Natural killer cell (primary cell): ENCODE results near the gene FOXJ3. TPM values are rescaled to one million over a fixed set of nuclear protein-coding genes. Genes with fewer than 3 reads are reported as not detected.

Experiments used
- ATAC-seq, 3 donors: fragments of 150-1000 bp in 2 of 3; fragments of 200-7000 bp in 1 of 3; cut with Tn5 transposase; 1 replicate in 1 of 3; 2 replicates in 2 of 3; pipeline ENCODE4 v1.10.0; 2021; ENCODE audit warnings: mild to moderate bottlenecking in 2 of 3, moderate library complexity in 2 of 3
- DNase-seq, 2 donors: peaks; one replicate each; pipeline versions ENCODE4 v3.0.0 to v3.0.0-alpha.2; 2013 to 2021; ENCODE audit warnings: mixed read lengths in 1 of 2
- H3K27ac ChIP-seq: one replicate; pipeline ENCODE4 v1.5.1; 2013; ENCODE audit warnings: mild to moderate bottlenecking, low read length
- H3K27me3 ChIP-seq: one replicate; pipeline ENCODE4 v1.6.1; 2013; ENCODE audit warnings: low read length; ENCODE audit not compliant: control insufficient read depth, insufficient read depth
- H3K36me3 ChIP-seq: one replicate; pipeline ENCODE4 v1.6.1; 2013; ENCODE audit warnings: low read length; ENCODE audit not compliant: control insufficient read depth, insufficient read depth
- H3K4me1 ChIP-seq: one replicate; pipeline ENCODE4 v1.6.1; 2013; ENCODE audit warnings: low read length; ENCODE audit not compliant: control insufficient read depth, insufficient read depth
- H3K4me3 ChIP-seq: one replicate; pipeline ENCODE4 v1.5.1; 2013; ENCODE audit warnings: low read length
- H3K9me3 ChIP-seq: one replicate; pipeline ENCODE4 v1.6.1; 2013; ENCODE audit warnings: low read length; ENCODE audit not compliant: control insufficient read depth, insufficient read depth
- H3K27ac Mint-ChIP-seq, 2 donors: one replicate each; pipeline ENCODE4 v1.8.0; 2022; ENCODE audit warnings: mild to moderate bottlenecking in 2 of 2, mixed read lengths in 2 of 2, moderate library complexity in 1 of 2
- H3K27me3 Mint-ChIP-seq, 2 donors: one replicate each; pipeline ENCODE4 v1.8.0; 2022; ENCODE audit warnings: low read depth in 2 of 2, mixed read lengths in 2 of 2
- H3K36me3 Mint-ChIP-seq: one replicate; pipeline ENCODE4 v1.8.0; 2022; ENCODE audit warnings: mixed read lengths
- H3K4me1 Mint-ChIP-seq, 2 donors: one replicate each; pipeline ENCODE4 v1.8.0; 2022; ENCODE audit warnings: mixed read lengths in 2 of 2
- H3K4me3 Mint-ChIP-seq: one replicate; pipeline ENCODE4 v1.8.0; 2022; ENCODE audit warnings: mild to moderate bottlenecking, moderate library complexity, mixed read lengths
- H3K9me3 Mint-ChIP-seq, 2 donors: one replicate each; pipeline ENCODE4 v1.8.0; 2022; ENCODE audit warnings: mixed read lengths in 2 of 2
- CTCF ChIP-seq: fragments of 200-600 bp; IDR thresholded peaks from one replicate; pipeline ENCODE4 v1.8.0; 2022; ENCODE audit warnings: antibody characterized with exemption
- WGBS: methylation state at CpG from one replicate; pipeline ENCODE4 v1.1.7; 2013; ENCODE audit warnings: missing lambda C conversion rate; ENCODE audit not compliant: insufficient coverage; 5-methylcytosine and 5-hydroxymethylcytosine counted together
- intact Hi-C: fragments of 100-400 bp; cut with micrococcal nuclease; formaldehyde crosslinking; loops from one replicate; pipeline ENCODE4 v1.14.2; 2022
- total RNA-seq, 4 donors: library from RNA; stranded (reverse); fragments of 120-200 nt in 1 of 4; gene quantifications; one replicate each; pipeline versions ENCODE4 v1.2.3 to v1.2.4, GENCODE V29; 2013 to 2022

Gene FOXJ3
- total RNA-seq, 3 donors from 2014 or later (not counting 1 experiment from before 2014, with no cell fraction given) = 81.9 to 93.8 (median 82.5) TPM

- no peak for TF ChIP-seq CTCF
- H3K27me3 ChIP-seq = no peaks in the 10 kb centered on the region
- no peak overlapping the region for H3K4me3 ChIP-seq
- no peaks in the 10 kb centered on the region for H3K9me3 Mint-ChIP-seq
- H3K36me3 Mint-ChIP-seq = no peaks in the 10 kb centered on the region
- peaks cover 23 to 54% of the 10 kb centered on the region in 2 donors for H3K27me3 Mint-ChIP-seq
- H3K27ac ChIP-seq = no peak overlapping the region
- H3K4me3 Mint-ChIP-seq = no peak overlapping the region
- H3K4me1 ChIP-seq = no peaks in the 10 kb centered on the region
- ATAC-seq (no peak), DNase-seq (no peak)
- no peaks in the 10 kb centered on the region for H3K9me3 ChIP-seq
- intact Hi-C loops = no loop called here
- H3K36me3 ChIP-seq = no peaks in the 10 kb centered on the region
- no peaks in the 10 kb centered on the region for H3K4me1 Mint-ChIP-seq
- H3K27ac Mint-ChIP-seq = no peak overlapping the region
- WGBS = 86% methylated on average over 1 of the region's 1 CpG
Measured at GRCh38 chr1:42369471-42369870, 34.4 kb upstream of the FOXJ3 start.

GRCh38 chr1:42368096-42368795, 33.2 kb upstream of the FOXJ3 start:
- Histone ChIP-seq H3K4me3 (no peak overlapping the region), H3K27ac (no peak overlapping the region), H3K27me3 (no peaks in the 10 kb centered on the region), H3K4me1 (no peaks in the 10 kb centered on the region), H3K36me3 (no peaks in the 10 kb centered on the region), H3K9me3 (no peaks in the 10 kb centered on the region)
- WGBS = 87% methylated on average over 7 of the region's 7 CpGs
- ATAC-seq = no peak
- no peaks in the 10 kb centered on the region for H3K36me3 Mint-ChIP-seq
- H3K9me3 Mint-ChIP-seq = no peaks in the 10 kb centered on the region
- H3K4me1 Mint-ChIP-seq = no peaks in the 10 kb centered on the region
- peaks cover 21 to 54% of the 10 kb centered on the region in 2 donors for H3K27me3 Mint-ChIP-seq
- DNase-seq = no peak
- intact Hi-C loops = no loop called here
- no peak overlapping the region for H3K4me3 Mint-ChIP-seq
- H3K27ac Mint-ChIP-seq = no peak overlapping the region
- no peak for TF ChIP-seq CTCF

GRCh38 chr1:42365118-42365517, 30.1 kb upstream of the FOXJ3 start:
- no peak overlapping the region for H3K4me3 Mint-ChIP-seq
- H3K4me1 Mint-ChIP-seq = no peaks in the 10 kb centered on the region
- ATAC-seq (no peak), DNase-seq (no peak)
- Histone ChIP-seq H3K9me3 (no peaks in the 10 kb centered on the region), H3K36me3 (no peaks in the 10 kb centered on the region), H3K27me3 (no peaks in the 10 kb centered on the region), H3K4me1 (no peaks in the 10 kb centered on the region), H3K27ac (no peak overlapping the region), H3K4me3 (no peak overlapping the region)
- H3K36me3 Mint-ChIP-seq = no peaks in the 10 kb centered on the region
- H3K9me3 Mint-ChIP-seq = no peaks in the 10 kb centered on the region
- H3K27ac Mint-ChIP-seq = no peak overlapping the region
- no peak for TF ChIP-seq CTCF
- intact Hi-C loops = no loop called here
- 100% methylated on average over 1 of the region's 2 CpGs for WGBS
- peaks cover 13 to 40% of the 10 kb centered on the region in 2 donors for H3K27me3 Mint-ChIP-seq

- TF ChIP-seq CTCF = no peak
- no peak for ATAC-seq
- intact Hi-C loops = no loop called here
- Mint-ChIP-seq H3K4me1 (no peaks in the 10 kb centered on the region), H3K4me3 (no peak overlapping the region), H3K36me3 (no peaks in the 10 kb centered on the region), H3K27ac (no peak overlapping the region), H3K27me3 (peaks cover 9 to 40% of the 10 kb centered on the region in 2 donors), H3K9me3 (no peaks in the 10 kb centered on the region)
- Histone ChIP-seq H3K9me3 (no peaks in the 10 kb centered on the region), H3K36me3 (no peaks in the 10 kb centered on the region), H3K27ac (no peak overlapping the region), H3K4me1 (no peaks in the 10 kb centered on the region), H3K4me3 (no peak overlapping the region), H3K27me3 (no peaks in the 10 kb centered on the region)
- WGBS = 93% methylated on average over 2 of the region's 2 CpGs
- DNase-seq = no peak
Measured at GRCh38 chr1:42364542-42364941, 29.5 kb upstream of the FOXJ3 start.
